Right renal pelvis (tissue), 4 donors: Measurements from ENCODE around the gene PLPP3. TPM values are rescaled to one million over a fixed set of nuclear protein-coding genes. Genes with fewer than 3 reads are reported as not detected.

ENCODE experiments used
- DNase-seq, 4 donors: peaks; one replicate each; pipeline ENCODE4 v3.0.0-alpha.2; 2013; ENCODE audit warnings: low read depth in 4 of 4, low spot score in 3 of 4, missing footprints in 1 of 4
- polyA plus RNA-seq, 4 donors: library from polyadenylated mRNA; unstranded; fragments of 120-200 nt; gene quantifications; one replicate each; pipeline ENCODE4 v1.2.1, GENCODE V29; 2013; ENCODE audit not compliant: insufficient read length in 4 of 4

Gene PLPP3
- polyA plus RNA-seq, 4 donors: 133 to 154 (median 145) TPM

DNA sequence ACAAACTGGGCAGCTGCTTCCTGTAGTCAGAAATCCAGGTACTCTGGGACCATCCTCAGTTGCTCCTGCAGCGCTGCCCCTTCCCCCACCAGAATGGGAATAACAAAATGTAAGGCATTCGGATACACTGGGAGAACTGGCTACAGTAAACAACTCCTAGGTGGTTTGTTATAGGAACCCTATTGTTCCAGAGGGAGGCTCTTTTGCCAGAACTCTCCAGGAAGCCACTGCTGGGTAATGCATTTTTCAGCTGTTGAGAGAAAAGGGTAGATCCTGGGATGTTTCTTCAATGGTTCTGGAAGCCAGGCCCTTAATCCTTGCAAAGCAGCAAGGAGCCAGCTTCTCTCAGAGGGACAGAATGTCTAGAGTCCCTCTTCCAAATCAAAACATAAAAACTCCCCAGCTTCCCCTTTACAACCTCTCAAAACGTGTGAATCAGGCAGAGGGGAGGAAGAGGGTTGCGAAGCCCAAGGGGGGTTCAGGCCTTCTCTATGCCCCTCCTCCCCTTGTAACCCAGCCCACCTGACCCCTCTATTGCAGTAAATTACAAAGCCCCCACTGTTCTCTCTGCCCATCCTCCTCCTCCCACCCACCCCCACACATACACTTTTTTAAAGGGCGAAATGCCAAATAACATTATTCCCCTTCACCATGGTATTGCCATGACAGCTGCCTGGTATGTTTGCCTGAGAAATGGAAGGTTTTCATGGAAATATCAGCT, 29.1 kb downstream of the PLPP3 start:
- DNase-seq: no peak

DNA sequence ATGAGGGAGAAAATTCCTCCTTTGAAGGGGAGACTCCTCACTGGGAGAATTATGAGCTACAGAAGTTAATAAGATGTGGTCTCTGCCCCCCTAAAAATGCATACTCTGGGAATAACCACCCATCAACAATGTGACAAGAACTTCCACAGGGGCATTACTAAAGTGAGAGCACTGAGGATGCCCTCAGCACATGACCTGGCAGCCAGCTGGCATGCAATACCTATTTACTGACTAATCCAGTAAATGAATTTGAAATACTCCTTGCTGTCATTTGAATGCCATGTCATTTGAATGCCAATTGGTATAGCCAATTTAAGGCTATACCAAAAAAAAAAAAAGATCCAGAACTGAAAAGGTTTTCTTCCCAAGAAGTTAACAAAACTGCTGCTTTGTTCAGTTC, 30.8 kb downstream of the PLPP3 start:
- no peak for DNase-seq

GRCh38 chr1:56547977-56548376, 31.4 kb downstream of the PLPP3 start:
- DNase-seq: no peak

DNA sequence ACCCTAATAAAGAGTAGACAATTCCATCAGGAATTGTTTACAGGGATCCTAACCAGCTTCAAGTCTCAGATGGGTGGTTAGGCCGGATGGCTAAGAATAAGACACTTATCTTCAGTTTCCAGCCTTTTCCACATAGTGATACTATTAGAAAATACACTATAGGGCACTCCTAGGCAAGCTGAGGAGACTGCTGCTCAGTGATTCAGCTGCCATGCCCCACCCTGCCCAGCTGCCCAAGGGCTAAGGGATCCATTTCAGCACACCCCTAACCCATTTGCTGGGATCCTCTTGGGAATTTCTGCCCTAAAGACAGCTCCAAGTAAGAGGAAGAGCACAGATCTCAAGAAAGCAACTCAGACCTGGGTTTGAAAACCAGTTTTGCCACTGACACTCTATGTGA, 31.9 kb downstream of the PLPP3 start:
- DNase-seq: no peak

- no peak for DNase-seq
These were observed 33.7 kb downstream of the PLPP3 start for GRCh38 chr1:56545711-56546110.

DNA sequence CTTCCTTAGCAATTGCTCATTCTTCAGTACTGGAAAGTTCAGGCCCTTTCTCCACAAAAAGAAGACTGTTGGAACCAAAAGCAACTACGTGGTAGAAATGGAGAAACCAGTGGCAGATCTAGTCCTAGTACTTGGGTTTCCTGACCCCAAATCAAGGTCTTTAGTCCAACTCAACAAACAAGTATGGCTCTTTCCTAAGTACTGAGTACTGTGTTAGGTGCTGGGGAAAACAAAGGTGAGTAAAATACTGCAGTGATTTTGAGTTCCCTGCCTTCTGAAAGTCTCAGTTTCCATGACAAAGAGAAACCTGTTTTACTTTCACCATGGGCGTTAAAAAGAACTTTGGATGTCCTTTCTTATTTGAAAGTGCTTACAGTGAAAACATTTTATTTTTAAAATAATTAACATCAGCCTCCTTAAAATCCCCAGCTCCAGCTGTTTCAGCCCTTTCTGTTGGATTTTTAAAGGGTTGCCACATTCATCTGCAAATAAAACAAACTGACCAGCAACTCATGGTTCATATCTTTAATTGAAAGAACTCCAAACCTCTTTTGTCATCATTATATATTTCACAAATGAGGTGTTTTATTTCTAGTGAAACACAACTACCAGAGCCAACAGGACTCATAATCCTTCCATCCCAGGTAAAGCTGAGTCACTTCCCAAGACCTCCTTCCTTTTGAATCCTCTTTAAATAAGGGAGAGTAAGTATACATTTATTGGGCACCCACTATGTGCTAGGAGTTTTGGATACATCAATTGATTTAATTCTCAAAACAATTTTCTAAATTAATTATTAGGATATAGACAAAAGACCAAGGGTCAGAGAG, 35.4 kb downstream of the PLPP3 start:
- DNase-seq: no peak

GRCh38 chr1:56542651-56543050, 36.7 kb downstream of the PLPP3 start:
- DNase-seq: no peak

DNA sequence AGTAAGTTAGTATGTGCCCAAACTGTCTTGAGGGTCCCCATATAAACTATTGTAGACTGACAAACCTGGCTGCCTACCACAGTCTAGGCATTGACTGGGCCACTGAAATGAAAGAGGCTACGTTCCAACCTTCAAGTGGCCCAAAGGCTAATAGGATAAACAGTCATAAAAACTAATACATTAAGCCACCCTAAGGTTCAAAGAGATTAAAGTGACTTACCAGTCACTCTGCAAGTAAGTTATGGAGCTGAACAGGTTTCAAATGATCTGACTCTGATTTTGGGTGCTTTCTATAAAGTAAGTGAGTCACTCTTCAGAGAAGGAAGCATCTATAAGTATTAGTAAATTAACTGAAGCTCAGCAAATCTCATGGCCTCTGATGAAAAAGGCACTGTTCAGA, 38.0 kb downstream of the PLPP3 start:
- no peak for DNase-seq

DNA sequence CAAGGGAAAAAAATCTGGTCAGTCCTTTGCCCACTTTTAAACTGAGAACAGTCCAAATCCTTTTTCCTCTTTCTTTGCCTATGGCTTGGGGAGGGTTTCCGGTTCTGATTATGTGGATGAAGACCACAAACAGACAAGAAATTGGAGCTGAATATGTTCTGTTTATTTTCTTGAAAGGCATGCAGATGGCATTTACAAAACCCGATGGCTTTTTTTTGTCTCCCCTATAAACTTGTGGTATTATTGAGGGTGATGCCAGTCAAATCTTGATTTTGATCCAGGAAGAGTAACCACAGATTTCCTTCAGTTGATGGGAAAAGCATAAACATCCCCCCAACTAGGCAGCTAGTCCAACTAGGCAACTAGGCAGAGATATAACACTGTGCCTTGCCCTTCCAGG, 38.9 kb downstream of the PLPP3 start:
- DNase-seq: no peak

DNA sequence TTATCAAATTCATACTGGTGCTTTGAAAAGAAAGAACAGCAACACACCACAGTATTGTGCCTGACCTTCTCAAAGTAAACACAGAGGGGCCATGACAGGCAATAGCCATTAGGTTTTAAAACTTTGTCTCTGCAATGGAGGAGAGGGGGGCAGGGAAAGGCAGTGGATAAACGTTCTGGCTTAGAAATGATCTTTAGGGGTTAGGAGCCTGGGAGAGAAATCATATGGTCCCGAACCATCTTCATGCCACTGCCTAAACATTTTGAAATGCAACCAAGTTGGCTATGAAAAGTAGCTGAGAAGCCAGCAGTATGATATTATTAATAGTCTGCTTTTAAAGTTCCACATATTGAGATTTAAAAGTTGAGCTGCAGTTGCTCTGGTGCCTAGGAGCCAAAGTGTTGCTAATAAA, 39.8 kb downstream of the PLPP3 start:
- DNase-seq: no peak

DNA sequence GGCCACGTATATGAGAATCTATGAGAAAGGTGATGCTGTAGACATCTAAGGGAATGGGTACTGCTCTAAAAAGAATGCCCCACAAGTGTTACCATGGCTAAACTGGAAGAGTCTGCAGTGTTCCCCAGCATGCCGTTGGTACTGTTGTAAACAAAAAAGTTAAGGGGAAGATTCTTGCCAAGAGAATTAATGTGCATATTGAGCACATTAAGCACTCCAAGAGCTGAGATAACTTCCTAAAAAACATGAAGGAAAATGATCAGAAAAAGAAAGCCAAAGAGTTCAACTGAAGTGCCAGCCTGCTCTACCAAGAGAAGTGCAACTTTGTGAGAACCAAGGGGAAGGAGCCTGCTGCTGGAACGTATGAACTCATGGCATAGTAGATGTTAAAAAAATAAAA, 40.8 kb downstream of the PLPP3 start:
- DNase-seq: no peak

- no peak for DNase-seq
These were observed 41.7 kb downstream of the PLPP3 start for GRCh38 chr1:56537660-56538059.

DNA sequence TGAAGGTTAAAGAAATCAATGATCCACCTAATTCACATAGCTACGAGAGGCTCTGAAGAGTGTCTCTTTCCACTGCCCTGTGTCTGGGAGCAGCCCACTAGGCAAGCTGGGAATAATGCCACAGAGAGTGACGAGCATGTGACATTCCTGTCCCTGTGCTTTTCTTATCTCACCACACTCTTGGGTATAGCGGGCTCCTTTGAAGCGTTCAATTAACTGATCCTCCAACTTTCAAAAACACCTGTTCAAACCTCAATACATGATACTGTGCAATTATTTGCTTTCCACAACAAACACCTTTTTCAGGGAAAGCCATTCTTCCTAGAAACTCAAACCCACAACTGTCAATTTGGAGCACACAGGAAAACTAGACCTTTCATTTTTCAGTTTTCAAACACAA, 43.4 kb downstream of the PLPP3 start:
- no peak for DNase-seq

GRCh38 chr1:56535362-56535761, 44.0 kb downstream of the PLPP3 start:
- no peak for DNase-seq

GRCh38 chr1:56534130-56534651, 45.2 kb downstream of the PLPP3 start:
- no peak for DNase-seq

GRCh38 chr1:56533621-56534020, 45.7 kb downstream of the PLPP3 start:
- DNase-seq: no peak

- no peak for DNase-seq
These were observed 46.2 kb downstream of the PLPP3 start for GRCh38 chr1:56533197-56533596.

DNA sequence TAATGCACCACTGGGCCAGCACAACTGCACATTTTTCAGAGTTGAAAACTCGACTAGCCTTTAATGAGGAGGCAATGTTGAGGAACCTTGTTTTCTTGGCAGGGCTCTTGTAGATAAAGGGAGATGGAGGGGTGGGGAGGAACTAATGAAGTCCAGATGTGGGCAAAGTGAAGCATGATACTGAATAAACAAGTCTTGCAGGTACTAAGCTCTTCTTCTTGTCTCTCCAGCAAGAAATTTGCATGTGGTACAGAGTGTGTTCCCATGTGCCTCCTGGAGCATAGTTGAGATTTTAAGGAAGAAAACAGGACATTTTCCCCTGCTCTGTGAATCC, 47.0 kb downstream of the PLPP3 start:
- no peak for DNase-seq

DNA sequence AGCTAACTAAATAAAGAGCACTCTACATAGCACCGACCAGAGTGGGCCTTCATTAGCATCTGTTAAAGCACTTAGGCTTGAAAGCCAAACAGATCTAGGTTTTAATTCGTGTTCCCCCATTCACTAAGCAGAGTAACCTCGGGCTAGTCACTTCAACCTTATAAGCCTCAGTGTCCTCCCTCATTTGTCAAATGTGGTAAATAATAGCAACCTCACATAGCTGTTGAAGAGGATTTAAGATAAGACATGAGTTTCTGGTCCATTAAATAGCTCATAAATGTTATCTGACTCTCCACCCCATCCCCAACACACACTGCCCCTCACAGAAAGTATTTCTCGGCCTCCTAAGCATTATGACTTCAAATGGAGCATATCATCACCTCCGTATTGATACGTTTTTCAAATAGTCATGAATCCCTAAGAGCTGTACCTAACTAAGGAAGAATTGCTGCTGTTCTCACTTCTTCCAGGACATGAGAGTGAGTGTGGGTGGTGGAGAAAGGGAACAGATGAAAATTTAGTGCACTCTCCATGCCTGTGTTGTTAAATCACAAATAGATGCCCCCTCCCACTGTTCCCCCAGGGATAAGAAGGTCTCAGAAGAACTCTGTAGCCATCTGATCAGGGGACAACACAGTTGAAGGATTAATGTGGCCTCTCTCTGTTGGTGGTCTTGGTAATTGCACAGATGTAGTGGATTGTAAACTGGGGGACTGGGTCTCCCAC, 47.6 kb downstream of the PLPP3 start:
- no peak for DNase-seq

- no peak for DNase-seq
These were observed 49.6 kb downstream of the PLPP3 start for GRCh38 chr1:56529801-56530200.

GRCh38 chr1:56527548-56528302, 51.6 kb downstream of the PLPP3 start:
- DNase-seq: peak; percentile 47 to 68 (median 64)
